Forelimb muscle (tissue), 1 donor: Measurements from ENCODE around the gene PNLIPRP1. TPM values are rescaled to one million over a fixed set of nuclear protein-coding genes. Genes with fewer than 3 reads are reported as not detected.

ENCODE experiments used
- DNase-seq: peaks from one replicate; pipeline ENCODE4 v3.0.0-alpha.2; 2013; ENCODE audit warnings: low read depth
- polyA plus RNA-seq: library from polyadenylated mRNA; unstranded; fragments of 120-200 nt; gene quantifications from one replicate; pipeline ENCODE4 v1.2.1, GENCODE V29; 2013; ENCODE audit not compliant: insufficient read length

The PNLIPRP1 gene
- polyA plus RNA-seq, 1 donor = not detected

DNA sequence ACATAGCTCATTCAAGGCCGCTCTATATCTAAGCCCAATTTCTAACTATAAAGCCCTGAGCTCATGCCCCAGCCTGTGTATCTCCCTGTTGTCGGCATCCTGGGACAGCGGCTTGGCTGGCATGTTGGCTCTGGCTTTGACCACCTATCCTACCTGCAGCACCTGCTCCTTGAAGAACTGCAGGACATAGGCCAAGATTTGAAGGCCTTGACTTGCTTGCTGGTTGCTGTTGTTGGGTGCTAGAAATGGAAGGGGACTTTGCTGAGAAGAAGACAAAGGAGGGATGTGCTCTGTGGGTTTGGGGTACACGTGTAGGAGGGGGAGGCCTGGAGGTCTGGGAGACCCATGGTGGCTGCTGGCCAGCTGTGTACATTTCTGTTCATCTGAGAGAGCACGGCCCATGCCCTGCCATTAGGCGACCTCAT is 41.1 kb downstream of the PNLIPRP1 start:
- DNase-seq = no peak

DNA sequence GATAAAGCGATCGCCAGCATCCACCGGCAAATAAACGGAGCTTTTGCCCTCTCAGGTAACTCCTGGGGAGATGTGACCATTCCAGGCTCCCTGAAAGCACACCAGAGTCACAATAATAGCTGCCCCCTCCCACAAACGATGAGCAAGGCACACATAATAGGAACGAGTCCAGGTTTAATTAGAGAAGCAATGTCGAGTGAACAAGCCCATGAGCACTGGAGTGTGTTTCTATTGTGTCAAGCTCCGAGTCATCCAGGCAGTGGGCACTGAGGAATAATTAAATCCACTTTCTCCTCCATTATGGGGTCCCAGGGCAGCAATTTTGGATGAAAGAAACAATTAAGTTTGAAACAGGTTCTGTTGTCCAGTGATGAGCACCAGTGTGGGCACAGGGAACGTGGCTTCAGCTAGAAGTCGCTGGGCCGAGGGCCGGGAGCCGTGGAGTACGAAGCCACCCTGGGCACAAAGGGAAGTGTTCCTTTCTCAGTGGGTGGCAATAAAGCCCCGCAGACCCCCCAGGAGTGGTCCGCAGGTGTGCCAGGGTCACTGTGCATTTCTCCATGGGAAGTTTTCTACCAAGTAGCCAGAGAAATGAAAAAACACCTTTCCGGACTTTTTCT is 41.9 kb downstream of the PNLIPRP1 start:
- DNase-seq = no peak

DNA sequence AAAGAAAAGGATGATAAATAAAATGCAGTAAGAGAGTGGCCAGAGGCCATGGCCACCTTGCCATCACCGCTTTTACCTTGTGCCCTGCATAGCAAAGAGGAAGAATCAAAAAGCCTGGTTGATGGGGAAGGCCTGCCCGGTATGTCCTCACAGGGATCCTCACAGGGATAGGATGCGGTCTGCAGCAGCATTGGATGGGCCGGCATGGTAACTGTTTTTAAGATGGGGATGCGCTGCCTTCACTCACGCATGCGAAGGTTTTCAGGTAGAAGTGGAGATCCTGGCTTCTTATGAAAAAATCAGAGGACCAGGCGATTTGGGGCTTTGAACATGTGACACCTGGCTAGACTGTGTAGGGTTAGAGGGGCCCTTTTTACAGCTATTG is 42.4 kb downstream of the PNLIPRP1 start:
- no peak for DNase-seq

DNA sequence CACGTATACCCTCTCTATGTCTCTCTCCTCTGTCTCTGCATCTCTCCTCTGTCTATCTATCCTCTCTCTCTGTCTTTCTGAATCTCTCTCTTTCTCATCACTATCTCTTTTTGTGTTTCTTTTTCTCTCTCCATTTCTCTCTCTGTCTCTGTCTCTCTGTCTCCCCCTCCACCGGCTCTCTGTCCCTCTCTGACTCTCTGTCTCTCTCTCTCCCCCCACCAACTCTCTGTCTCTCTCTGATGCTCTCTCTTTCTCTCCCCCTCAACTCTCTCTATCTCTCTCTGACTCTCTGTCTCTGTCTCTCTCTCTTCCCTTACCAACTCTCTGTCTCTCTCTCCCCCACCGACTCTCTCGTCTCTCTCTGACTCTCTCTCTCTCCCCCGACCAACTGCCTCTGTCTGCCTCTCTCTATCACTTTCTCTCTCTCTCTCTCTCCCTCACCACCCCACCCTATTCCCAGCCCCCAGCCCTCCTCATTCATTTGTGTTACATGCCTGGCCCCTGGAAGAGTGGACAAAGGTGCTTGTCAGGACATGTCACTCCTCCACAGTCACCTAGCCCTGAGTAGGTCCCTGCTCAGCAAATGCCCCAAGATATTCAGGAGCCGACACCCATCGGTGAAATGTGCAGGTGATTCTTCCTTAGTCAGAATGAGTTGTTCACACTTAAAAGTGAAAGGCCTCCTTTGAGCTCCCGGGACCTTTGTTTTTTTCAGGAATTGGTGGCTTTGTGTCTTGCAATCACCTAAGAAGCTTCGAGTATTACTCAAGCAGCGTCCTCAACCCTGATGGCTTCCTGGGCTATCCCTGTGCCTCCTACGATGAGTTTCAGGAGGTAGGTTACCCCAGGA is 43.6 kb downstream of the PNLIPRP1 start:
- no peak for DNase-seq

- DNase-seq = no peak
Observed at GRCh38 chr10:116636385-116636784, 45.6 kb downstream of the PNLIPRP1 start.

DNA sequence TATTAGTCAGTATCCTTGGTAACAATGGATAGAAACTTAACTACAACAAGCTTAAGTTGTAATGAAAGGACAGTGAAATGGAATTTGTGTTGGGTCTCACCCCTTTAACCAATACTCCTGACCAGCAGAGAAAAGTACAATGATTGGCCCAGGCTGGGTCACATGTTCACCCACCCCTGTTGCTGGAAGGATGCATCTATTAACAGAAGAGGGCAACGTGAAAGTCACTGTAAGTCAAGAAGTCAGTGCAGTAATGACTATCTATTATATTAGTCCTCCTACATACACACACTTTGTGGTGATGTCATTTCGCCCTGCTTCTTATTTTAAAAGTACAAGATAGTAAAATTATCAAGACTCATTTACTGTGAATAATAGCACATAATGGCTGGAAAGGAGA is 46.2 kb downstream of the PNLIPRP1 start:
- DNase-seq = no peak

- DNase-seq = no peak
Observed at GRCh38 chr10:116637830-116638229, 47.1 kb downstream of the PNLIPRP1 start.

GRCh38 chr10:116646502-116646901 is 55.7 kb downstream of the PNLIPRP1 start:
- no peak for DNase-seq

DNA sequence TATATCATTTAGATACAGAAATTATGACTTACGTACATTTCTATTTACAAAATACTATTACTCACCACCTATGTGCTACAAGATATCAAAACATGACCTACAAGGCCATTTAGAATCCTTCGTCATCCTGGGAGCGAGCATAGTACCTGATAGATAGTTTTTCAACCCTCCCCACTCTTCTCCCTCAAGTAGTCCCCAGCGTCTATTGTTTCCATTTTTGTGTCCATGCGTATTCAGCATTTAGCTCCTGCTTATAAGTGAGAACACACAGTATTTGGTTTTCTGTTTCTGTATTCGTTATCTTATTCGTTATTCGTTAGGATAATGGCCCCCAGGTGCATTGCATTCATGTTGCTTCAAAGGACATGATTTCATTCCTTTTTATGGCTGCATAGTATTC is 58.1 kb downstream of the PNLIPRP1 start:
- DNase-seq = no peak

DNA sequence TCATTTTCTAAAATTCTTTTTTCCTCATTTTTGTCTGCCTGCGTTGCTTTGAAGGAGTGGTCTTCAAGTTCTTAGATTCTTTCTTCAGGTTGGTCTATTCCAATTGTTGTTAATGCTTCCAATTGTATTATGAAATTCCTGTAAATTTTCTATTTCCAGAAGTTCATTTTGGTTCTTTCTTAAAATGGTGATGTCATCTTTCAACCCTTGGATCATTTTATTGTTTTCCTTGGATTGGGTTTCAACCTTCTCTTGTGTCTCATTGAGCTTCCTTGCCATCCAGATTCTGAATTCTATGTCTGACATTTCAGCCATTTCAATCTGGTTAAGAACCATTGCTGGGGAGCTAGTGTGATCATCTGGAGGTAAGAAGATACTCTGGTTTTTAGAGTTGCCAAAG is 63.1 kb downstream of the PNLIPRP1 start:
- DNase-seq = no peak

DNA sequence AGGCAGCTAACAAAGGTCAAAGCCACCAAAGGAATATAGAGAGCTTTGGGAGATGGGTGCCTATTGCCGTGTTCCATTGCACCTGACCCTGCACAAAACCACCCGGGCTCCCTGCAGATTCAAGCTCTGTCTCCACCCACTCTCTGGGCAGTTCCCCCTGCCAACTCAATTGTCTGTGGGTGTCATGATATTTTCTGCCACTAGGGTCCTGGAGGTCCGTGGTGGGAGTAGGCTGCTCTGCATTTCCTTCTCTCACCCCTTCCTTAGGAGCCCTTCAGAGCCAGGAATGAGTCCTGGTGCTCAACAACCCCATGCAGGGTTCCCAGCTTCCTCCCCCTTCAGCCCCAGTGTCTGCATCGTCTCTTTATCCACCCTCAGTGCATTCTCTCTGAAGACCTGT is 64.1 kb downstream of the PNLIPRP1 start:
- no peak for DNase-seq

GRCh38 chr10:116655568-116655967 is 64.8 kb downstream of the PNLIPRP1 start:
- no peak for DNase-seq

GRCh38 chr10:116656044-116656443 is 65.3 kb downstream of the PNLIPRP1 start:
- no peak for DNase-seq

DNA sequence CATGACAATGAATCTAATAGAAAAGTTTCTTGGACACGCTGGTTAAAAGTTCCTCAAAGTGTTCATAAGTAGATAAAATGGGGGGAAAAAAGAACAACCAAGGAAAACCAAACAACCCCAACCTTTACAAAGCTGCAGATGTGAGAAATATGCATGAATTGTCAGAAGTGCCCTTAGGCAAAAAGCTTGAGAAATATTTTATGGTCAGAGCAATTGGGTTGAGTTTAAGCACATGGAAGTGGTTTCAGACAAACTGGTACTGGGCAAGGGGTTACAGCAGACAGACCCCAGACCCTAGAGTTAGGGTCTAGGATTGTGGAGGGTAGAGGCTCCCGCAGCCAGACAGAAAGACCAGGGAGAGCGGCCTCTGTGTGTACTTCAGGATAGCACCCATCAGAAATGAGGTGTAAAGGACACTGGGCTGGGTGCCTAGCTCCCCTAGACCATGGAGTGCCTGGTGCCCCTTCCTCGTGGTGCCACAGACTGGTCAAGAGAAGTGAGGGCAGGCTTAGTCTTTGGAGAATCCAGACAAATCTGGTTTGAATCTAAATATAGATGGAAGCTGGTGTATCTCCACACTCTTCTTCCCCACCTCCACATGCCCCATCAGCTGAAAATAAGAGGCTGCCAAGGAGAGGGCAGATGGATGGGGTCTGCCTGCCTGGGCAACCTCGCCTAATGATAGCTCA is 67.2 kb downstream of the PNLIPRP1 start:
- DNase-seq = no peak

Other genes starting within 250 kb of the PNLIPRP1 start
- gene PNLIPRP3, start 163.1 kb upstream of the PNLIPRP1 start, polyA plus RNA-seq = not detected
- not detected for gene PNLIP, start 45.0 kb upstream of the PNLIPRP1 start, polyA plus RNA-seq
- 0.25 TPM for gene PNLIPRP2, start 30.0 kb downstream of the PNLIPRP1 start, polyA plus RNA-seq
- gene HSPA12A, start 151.6 kb downstream of the PNLIPRP1 start, polyA plus RNA-seq = 5.3 TPM